K562 (cell line): Measurements from ENCODE around the gene WDR91. TPM values are rescaled to one million over a fixed set of nuclear protein-coding genes. Genes with fewer than 3 reads are reported as not detected.

Experiments used
- GTF2A2 ChIP-seq: IDR thresholded peaks from 2 replicates; pipeline ENCODE4 v1.6.1; 2016; ENCODE audit warnings: mild to moderate bottlenecking, missing genetic modification characterization, missing compliant biosample characterization
- KDM5B ChIP-seq: fragments of 200-600 bp; sonication (generic); IDR thresholded peaks from 2 replicates; pipeline ENCODE4 v1.6.1; 2012; ENCODE audit warnings: low read depth, mild to moderate bottlenecking, moderate library complexity, low read length, control low read depth, inconsistent platforms; ENCODE audit not compliant: insufficient replicate concordance
- ZBTB40 ChIP-seq, 2 experiments: fragments of 450-650 bp in 1 of 2; sonication (generic) in 1 of 2; formaldehyde crosslinking in 1 of 2; IDR thresholded peaks; 2 replicates each; pipeline versions ENCODE4 v1.7.1 to v1.9.0; 2016 to 2022; ENCODE audit warnings: inconsistent platforms in 1 of 2, mild to moderate bottlenecking in 1 of 2, missing genetic modification reagents in 1 of 2
- polyA plus RNA-seq, 8 experiments: library from polyadenylated mRNA; depleted of rRNA in 4 of 8; stranded (reverse) in 5 of 8; unstranded in 3 of 8; fragments of >200 nt; fragmentation: Nextera tagmentation in 2 of 8; fragmentation: Illumina TruSeq in 1 of 8; extraction: Ambion mirVana in 2 of 8; extraction: Trizol in 1 of 8; gene quantifications; 2 replicates each; pipeline versions ENCODE4 v1.2.1 to v1.2.3, GENCODE V29; 2011 to 2014; ENCODE audit warnings: inconsistent platforms in 1 of 8, missing spikeins in 1 of 8
- total RNA-seq, 7 experiments: library from RNA; depleted of rRNA in 6 of 7; stranded (reverse); fragments of >200 nt in 6 of 7; fragmentation: Illumina TruSeq in 2 of 7; extraction: Trizol in 2 of 7; gene quantifications; 2 replicates each; pipeline versions ENCODE4 v1.2.1 to v1.2.3, GENCODE V29; 2011 to 2021; ENCODE audit warnings: low replicate concordance in 1 of 7

Gene WDR91
- total and polyA plus RNA-seq, 9 of the 15 experiments (the other 6 are each of a cell fraction or from before 2014, with no cell fraction given): 1.9 to 18.2 (median 9.8) TPM

GRCh38 chr7:135160098-135160857 lies 51.0 kb downstream of the WDR91 start (continued):
- TF ChIP-seq ZBTB40 (IDR thresholded peaks at IDR 0.05) (peak; percentile 41; the same call in 1 of the 2 replicates), ZBTB40 (CRISPR knock-in tag; IDR thresholded peaks at IDR 0.05) (no peak), GTF2A2 (peak; percentile 76), KDM5B (peak; percentile 24)
